NCI-H187 (cell line): ENCODE results near the gene RBMY1E.
"Not testable (repeated sequence)": the region's sequence is repeated elsewhere in the genome, so short reads cannot be mapped to it uniquely, and the experiment has no call there.

Experiments
- DNase-seq, 2 experiments: peaks; one replicate each; lab custom pipeline; 2025; lab: John Stamatoyannopoulos, UW

Gene RBMY1E

DNA sequence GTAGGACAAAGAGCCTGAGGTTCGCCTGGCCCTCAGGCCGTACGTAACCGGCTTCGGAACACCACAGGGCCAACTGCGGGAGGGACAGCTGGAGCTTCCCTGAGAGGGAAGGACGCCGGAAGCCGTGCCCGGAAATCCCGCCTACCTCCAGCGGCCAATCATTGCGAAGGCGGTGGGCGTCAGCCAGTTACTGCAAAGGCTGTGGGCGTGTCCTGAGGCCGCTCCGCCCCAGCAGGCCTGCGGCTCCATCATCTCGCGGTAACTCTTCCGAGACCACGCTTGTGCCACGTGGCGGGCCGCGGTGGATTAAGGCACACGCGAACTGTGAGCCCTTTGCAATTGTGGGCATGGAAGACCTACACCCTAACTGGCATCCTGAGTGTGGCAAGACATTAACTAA is at the start of gene RBMY1E:
TSS of gene RBMY1E (minus strand) at position 101 of the 400 bp plus-strand sequence. CDS start 1,978 bp downstream, outside the sequence.
- not testable (repeated sequence) for DNase-seq

DNA sequence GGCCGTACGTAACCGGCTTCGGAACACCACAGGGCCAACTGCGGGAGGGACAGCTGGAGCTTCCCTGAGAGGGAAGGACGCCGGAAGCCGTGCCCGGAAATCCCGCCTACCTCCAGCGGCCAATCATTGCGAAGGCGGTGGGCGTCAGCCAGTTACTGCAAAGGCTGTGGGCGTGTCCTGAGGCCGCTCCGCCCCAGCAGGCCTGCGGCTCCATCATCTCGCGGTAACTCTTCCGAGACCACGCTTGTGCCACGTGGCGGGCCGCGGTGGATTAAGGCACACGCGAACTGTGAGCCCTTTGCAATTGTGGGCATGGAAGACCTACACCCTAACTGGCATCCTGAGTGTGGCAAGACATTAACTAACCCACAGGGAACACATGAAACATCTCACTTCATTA is 23.4 kb downstream of the RBMY1E start, which contains the start of gene RBMY1D:
TSS of gene RBMY1D (minus strand) at position 101 of the 400 bp plus-strand sequence. CDS start 2,013 bp downstream, outside the sequence.
- not testable (repeated sequence) for DNase-seq

DNA sequence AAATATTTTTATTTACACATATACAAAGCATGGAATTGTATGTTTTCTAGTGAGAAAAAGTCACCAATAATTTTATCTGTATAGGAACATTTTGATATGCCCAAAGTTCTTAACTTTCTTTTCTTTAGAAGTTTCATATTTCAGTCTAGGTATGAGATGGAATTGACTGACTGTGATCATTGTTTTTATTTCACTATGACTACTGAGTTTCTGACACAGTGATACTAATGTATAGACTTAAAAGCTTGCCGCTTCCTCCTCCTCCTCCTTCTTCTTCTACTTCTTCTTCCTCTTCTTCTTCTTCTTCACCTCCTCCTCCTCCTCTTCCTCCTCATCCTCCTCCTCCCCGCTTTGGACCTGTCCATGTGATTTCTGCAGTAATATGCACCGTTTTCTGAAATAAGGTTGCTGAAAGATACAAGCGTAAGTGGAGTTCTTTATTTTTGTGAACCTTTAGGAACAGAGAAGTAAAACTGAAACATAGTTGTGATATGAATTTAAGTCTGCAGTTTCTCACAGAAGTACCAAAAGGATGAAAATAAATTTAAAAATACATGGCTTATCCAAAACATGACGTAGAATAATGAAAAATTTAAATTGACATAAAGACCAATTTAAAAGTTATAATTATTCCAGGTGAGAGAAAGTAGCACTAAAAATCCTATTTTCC is 48.3 kb downstream of the RBMY1E start:
- not testable (repeated sequence) for DNase-seq
